Breast epithelium (tissue), 3 donors: ENCODE data around the gene C2orf74.

Experiments
- POLR2A ChIP-seq: fragments of 450-650 bp; IDR thresholded peaks from one replicate; pipeline ENCODE4 v1.6.1; 2016; ENCODE audit warnings: antibody characterized with exemption, mild to moderate bottlenecking, moderate library complexity
- TF ChIP-seq, protein P1 (sequence below), 3 donors: fragments of 450-650 bp; IDR thresholded peaks; one replicate each; pipeline ENCODE4 v1.5.1; 2016 to 2017; ENCODE audit warnings: antibody characterized with exemption in 3 of 3, mild to moderate bottlenecking in 3 of 3, moderate library complexity in 3 of 3

DNA sequence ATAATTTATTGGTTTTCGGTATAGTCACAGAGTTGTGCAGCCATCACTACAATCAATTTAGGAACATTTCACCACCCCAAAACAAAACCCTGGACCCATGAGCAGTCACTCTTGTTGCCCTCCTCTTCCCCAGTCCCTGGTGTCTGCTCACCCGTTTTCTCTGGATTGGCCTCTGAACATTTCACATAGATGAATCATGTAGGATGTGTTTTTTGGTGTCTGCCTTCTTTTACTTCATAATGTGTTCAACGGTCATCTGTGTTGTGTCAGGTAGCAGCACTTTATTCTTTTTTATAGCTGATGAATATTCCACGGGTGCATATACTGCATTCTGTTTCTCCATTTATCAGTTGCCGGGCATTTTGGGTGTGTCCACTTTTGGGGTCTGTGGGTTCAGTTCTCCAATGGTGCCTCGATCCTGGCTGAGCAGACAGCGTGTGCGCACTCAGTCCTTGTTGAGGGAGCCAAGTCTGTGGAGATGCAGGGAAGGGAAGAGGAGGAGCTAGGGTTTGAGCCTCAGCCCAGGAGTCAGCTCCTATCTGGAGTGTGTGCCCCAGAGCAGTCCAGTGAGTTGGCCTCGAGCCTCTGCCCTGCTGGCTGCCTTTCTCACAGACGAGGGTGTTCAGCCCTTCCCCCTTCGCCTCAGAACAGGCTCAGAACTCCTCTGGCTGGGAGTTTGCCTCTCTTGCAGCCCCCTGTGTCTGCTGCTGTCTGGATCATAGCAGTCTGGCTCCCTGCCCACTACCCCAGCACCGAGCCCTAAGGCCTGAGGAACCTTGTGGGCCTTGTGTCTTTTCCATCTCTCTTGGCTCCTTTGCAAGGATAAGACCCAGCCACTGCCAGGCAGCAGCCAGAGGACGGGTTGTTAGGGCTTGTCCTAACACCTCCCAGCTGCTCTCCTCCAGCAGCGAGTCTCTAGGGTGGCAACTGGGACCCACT is 18.0 kb downstream of the C2orf74 start:
- TF ChIP-seq, protein P1, sequence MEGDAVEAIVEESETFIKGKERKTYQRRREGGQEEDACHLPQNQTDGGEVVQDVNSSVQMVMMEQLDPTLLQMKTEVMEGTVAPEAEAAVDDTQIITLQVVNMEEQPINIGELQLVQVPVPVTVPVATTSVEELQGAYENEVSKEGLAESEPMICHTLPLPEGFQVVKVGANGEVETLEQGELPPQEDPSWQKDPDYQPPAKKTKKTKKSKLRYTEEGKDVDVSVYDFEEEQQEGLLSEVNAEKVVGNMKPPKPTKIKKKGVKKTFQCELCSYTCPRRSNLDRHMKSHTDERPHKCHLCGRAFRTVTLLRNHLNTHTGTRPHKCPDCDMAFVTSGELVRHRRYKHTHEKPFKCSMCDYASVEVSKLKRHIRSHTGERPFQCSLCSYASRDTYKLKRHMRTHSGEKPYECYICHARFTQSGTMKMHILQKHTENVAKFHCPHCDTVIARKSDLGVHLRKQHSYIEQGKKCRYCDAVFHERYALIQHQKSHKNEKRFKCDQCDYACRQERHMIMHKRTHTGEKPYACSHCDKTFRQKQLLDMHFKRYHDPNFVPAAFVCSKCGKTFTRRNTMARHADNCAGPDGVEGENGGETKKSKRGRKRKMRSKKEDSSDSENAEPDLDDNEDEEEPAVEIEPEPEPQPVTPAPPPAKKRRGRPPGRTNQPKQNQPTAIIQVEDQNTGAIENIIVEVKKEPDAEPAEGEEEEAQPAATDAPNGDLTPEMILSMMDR (IDR thresholded peaks at IDR 0.05): no peak
- no peak for TF ChIP-seq POLR2A
